GM12872 (cell line): ENCODE results near the gene CEP41.

Source experiments
- TF ChIP-seq, protein P1 (sequence below): IDR thresholded peaks from 3 replicates; pipeline ENCODE4 v1.5.1; 2011; ENCODE audit warnings: low read depth, mild to moderate bottlenecking, low read length, moderate library complexity; ENCODE audit not compliant: insufficient read depth

Gene CEP41

DNA sequence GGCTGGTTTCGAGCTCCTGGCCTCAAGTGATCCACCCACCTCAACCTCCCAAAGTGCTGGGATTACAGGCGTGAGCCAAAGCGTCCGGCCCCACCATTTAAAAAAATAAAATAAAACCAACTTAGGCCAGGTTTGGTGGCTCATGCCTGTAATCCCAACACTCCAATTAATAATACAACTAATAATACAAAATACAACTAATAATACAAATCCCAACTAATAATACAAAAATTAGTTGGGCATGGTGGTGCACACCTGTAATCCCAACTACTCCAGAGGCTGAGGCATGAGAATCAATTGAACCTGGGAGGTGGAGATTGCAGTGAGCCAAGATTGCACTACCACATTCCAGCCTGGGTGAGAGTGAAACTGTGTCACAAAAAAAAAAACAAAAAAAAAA, 27.6 kb downstream of the CEP41 start:
- TF ChIP-seq, protein P1, sequence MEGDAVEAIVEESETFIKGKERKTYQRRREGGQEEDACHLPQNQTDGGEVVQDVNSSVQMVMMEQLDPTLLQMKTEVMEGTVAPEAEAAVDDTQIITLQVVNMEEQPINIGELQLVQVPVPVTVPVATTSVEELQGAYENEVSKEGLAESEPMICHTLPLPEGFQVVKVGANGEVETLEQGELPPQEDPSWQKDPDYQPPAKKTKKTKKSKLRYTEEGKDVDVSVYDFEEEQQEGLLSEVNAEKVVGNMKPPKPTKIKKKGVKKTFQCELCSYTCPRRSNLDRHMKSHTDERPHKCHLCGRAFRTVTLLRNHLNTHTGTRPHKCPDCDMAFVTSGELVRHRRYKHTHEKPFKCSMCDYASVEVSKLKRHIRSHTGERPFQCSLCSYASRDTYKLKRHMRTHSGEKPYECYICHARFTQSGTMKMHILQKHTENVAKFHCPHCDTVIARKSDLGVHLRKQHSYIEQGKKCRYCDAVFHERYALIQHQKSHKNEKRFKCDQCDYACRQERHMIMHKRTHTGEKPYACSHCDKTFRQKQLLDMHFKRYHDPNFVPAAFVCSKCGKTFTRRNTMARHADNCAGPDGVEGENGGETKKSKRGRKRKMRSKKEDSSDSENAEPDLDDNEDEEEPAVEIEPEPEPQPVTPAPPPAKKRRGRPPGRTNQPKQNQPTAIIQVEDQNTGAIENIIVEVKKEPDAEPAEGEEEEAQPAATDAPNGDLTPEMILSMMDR: no peak

DNA sequence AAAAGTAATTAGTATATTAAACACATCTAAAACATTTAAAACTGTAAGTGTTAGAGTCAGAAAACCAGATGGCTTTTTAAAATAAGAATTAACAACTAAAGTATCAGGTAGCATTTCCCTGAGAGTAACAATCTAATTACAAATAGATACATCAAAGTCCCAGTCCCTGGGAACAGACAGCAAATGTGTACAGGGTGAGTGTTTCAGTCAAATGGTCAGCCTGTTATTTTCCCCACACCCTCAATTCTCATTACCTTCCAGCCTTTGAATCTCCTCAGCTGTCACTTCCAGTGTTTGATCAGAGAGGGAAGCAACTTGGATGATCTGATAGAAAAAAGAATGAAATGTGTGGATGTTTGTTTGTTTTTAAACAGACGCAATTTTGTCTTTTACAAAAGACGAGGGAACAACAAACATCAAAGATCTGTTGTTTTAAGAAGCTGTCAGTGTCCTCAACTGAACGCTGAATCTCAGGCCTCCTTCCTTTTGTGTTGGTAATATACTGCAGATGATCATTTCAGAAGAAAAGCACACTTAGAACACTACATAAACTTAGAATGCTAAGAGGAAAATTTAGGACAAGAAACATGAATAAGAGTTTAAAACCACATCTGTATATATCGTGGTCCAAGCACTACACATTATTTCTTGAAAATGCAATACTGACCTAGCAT, 29.8 kb downstream of the CEP41 start:
- TF ChIP-seq, protein P1: no peak

DNA sequence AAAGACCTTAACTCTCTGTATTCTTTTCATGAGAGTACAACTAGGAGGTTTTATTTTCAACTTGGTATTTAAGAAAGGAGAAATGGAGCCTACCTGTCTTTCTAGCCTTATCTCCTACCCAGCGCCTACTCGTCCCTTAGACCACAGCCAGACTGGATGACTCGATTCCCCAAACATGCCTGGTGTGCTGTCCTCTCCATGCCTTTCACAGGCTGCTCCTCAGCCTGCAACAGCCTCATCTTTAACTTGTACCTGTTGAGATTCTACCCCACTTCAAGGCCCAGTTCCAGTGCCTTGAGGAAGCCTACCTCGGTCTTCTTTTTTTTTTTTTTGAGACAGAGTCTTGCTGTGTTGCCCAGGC, 31.1 kb downstream of the CEP41 start:
- TF ChIP-seq, protein P1: no peak

DNA sequence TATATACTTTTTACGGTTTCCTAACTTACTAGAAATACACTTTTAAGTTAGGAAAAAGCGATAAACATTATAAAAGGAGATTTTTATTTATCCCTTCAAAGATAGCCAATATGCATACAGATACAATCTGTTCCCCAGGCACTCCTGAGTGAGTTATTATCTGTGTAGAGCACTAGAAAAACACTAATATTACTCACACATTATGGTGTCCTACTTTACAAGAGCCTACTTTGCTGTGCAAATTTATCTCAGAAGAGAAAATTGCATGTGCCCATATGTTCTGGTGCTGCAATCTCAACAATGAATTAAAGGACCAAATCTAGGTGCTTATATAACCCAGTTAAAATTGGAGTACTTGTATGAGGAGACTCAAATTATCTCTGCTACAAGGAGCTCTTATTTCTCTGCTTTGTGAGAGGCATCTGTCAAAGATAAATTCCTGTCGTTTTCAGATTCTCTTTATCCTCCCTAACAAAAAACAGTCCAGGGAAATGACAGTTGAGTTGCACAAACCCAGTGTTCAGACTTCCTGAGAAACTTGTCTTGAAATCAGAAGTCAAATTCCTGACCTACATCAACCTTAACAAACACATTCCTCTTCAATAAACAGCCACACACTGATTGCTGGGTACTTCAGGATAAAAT, 31.6 kb downstream of the CEP41 start:
- TF ChIP-seq, protein P1: no peak

DNA sequence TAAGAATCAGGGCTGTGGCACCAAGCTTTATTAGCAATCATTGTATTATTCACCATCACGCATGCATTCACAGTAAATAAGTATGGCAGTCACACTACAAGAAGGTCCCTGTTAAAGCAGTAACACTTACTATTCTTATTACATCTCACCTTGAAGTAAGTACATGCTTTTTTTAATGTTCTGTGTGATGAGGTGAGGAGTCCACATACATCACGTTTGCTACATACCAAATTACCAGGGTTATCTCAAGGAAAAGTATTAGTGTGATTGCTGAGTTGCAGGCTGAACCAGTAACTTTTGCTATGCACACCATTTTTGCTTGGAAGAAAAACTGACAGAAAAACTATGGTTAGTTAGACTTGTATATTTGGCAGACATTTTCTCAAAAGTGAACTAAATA, 35.8 kb downstream of the CEP41 start:
- TF ChIP-seq, protein P1: no peak

DNA sequence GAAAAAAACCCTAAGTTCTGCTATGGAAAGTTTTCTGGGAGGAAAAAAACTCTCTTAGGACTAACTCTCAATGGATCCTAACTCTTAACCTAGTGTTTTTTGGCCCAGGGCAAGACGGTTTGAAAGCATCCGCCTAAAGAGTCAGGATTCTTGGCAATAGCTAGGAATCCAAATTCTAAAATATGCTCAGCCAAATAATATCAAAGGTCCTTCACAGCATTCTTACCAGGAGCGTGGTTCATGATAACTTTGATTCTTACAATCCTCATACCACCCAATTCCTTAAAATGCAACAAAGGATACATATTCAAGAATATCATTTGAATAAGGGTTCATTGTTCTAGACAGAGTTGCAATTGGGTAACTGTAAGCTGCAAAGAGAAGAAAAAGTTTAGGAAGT, 39.2 kb downstream of the CEP41 start:
- TF ChIP-seq, protein P1: no peak

DNA sequence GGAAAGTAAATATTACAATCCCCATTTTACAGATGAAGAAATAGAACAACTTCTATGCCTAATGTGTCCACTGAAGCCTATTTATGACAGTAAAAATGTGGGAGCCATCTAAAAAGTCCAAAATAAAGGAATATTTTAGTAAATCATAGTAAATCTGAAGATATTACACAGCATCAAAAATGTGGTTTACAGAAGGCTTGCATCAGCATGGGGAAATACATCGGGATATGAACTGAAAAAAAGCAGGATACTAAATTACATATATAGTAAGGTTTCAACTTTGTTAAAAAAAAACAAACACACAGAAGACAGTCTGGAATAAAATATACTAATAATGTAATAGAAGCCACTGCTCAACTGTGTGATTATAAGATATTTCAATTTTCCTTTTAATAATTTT, 39.7 kb downstream of the CEP41 start:
- TF ChIP-seq, protein P1: no peak
